ENCODE measurements around the gene NOL6.

- TF ChIP-seq CTCF (IDR thresholded peaks at IDR 0.05) (no peak), POLR2A (IDR thresholded peaks at IDR 0.05) (no peak), POLR2AphosphoS5 (IDR thresholded peaks at IDR 0.05) (no peak), EP300 (IDR thresholded peaks at IDR 0.05) (no peak)
Observed at GRCh38 chr9:33453999-33454660, 19.6 kb downstream of the NOL6 start.
